AG04449 (cell line): ENCODE results near the gene ATAD2B.
A peak's percentile ranks its signal among the peaks of the same experiment; 100 is the strongest.

Source experiments
- CTCF ChIA-PET: fragments of 350-600 bp; formaldehyde crosslinking; extraction: SDS; loops from one replicate; lab custom pipeline; 2021; ENCODE audit warnings: antibody characterized with exemption; lab: Yijun Ruan, JAX
- POLR2A ChIA-PET: fragments of 400-600, 350-600 bp; formaldehyde crosslinking; extraction: SDS; loops from one replicate; lab custom pipeline; 2020; ENCODE audit warnings: antibody characterized with exemption, inconsistent platforms; lab: Yijun Ruan, JAX
- DNase-seq: peaks from one replicate; pipeline ENCODE4 v3.0.0-alpha.2; 2010; ENCODE audit warnings: low read depth, low spot score
- H3K4me3 ChIP-seq: 2 replicates; pipeline ENCODE4 v1.5.1; 2011; ENCODE audit warnings: low read depth, mild to moderate bottlenecking, control low read depth, low read length
- CTCF ChIP-seq: IDR thresholded peaks from one replicate; pipeline ENCODE4 v1.5.1; 2011; ENCODE audit warnings: mild to moderate bottlenecking, moderate library complexity, low read length, control low read depth, inconsistent platforms; ENCODE audit not compliant: insufficient read depth; ENCODE audit errors: missing control alignments

Gene ATAD2B

GRCh38 chr2:23761638-23762037 is 165.3 kb downstream of the ATAD2B start:
- CTCF ChIA-PET = interaction anchor here (1.1 to 1.8 kb wide), 6 partner anchors 9 to 563 kb away, joined by 3 to 10 read pairs (median 5); partner anchors contain the start of gene ATAD2B
- no peak for DNase-seq
- no peak for TF ChIP-seq CTCF
- H3K4me3 ChIP-seq = no peak overlapping the region
- POLR2A ChIA-PET = no interaction called here

GRCh38 chr2:23760736-23761135 is 166.2 kb downstream of the ATAD2B start:
- no peak overlapping the region for H3K4me3 ChIP-seq
- no peak for TF ChIP-seq CTCF
- ChIA-PET CTCF (interaction anchor here (0.9 to 2.5 kb wide), 10 partner anchors 10 to 562 kb away, joined by 3 to 10 read pairs (median 4); no protein-coding TSS in a partner anchor), POLR2A (no interaction called here)
- no peak for DNase-seq

GRCh38 chr2:23757686-23758433 is 169.1 kb downstream of the ATAD2B start:
- H3K4me3 ChIP-seq = no peak overlapping the region
- ChIA-PET POLR2A (no interaction called here), CTCF (interaction anchor here (0.9 to 2.7 kb wide), 5 partner anchors 14 to 341 kb away, joined by 3 to 14 read pairs (median 3); no protein-coding TSS in a partner anchor)
- no peak for TF ChIP-seq CTCF
- peak; percentile 52 for DNase-seq

GRCh38 chr2:23756593-23757292 is 170.2 kb downstream of the ATAD2B start:
- POLR2A ChIA-PET = no interaction called here
- CTCF ChIA-PET = interaction anchor here (1.0 to 1.5 kb wide), 2 partner anchors 8 to 122 kb away, joined by 3 to 4 read pairs; no protein-coding TSS in a partner anchor

GRCh38 chr2:23754970-23755369 is 172.0 kb downstream of the ATAD2B start:
- CTCF ChIA-PET = no interaction called here
- no peak for TF ChIP-seq CTCF
- H3K4me3 ChIP-seq = no peak overlapping the region
- DNase-seq = no peak
- POLR2A ChIA-PET = no interaction called here

More at GRCh38 chr2:23756593-23757292, 170.2 kb downstream of the ATAD2B start:
- DNase-seq = no peak
- no peak overlapping the region for H3K4me3 ChIP-seq
- no peak for TF ChIP-seq CTCF
